Ishikawa (cell line): Measurements from ENCODE around the gene LRRC8D.

Experiments
- CEBPB ChIP-seq: IDR thresholded peaks from 2 replicates; pipeline ENCODE4 v1.6.1; 2012
- CREB1 ChIP-seq: IDR thresholded peaks from 2 replicates; pipeline ENCODE4 v1.6.1; 2012; ENCODE audit warnings: low read depth
- EGR1 ChIP-seq: IDR thresholded peaks from 2 replicates; pipeline ENCODE4 v1.6.1; 2012
- EP300 ChIP-seq: IDR thresholded peaks from 2 replicates; pipeline ENCODE4 v1.6.1; 2012; ENCODE audit warnings: borderline replicate concordance
- FOXM1 ChIP-seq: IDR thresholded peaks from 2 replicates; pipeline ENCODE4 v1.6.1; 2012; ENCODE audit warnings: low read depth, borderline replicate concordance
- NFIC ChIP-seq: IDR thresholded peaks from 2 replicates; pipeline ENCODE4 v1.6.1; 2012
- RAD21 ChIP-seq: IDR thresholded peaks from 2 replicates; pipeline ENCODE4 v1.6.1; 2012; ENCODE audit warnings: low read depth
- REST ChIP-seq: IDR thresholded peaks from 2 replicates; pipeline ENCODE4 v1.6.1; 2012; ENCODE audit warnings: low read depth, mild to moderate bottlenecking
- TAF1 ChIP-seq: IDR thresholded peaks from 2 replicates; pipeline ENCODE4 v1.6.1; 2012; ENCODE audit warnings: low read depth, mild to moderate bottlenecking
- TCF12 ChIP-seq: IDR thresholded peaks from 2 replicates; pipeline ENCODE4 v1.6.1; 2012; ENCODE audit warnings: low read depth
- TEAD4 ChIP-seq: IDR thresholded peaks from 2 replicates; pipeline ENCODE4 v1.6.1; 2012
- USF1 ChIP-seq: IDR thresholded peaks from 2 replicates; pipeline ENCODE4 v1.6.1; 2012
- YY1 ChIP-seq: IDR thresholded peaks from 2 replicates; pipeline ENCODE4 v1.6.1; 2012; ENCODE audit warnings: low read depth
- ZBTB7A ChIP-seq: IDR thresholded peaks from 2 replicates; pipeline ENCODE4 v1.6.1; 2012; ENCODE audit warnings: low read depth
- TF ChIP-seq, protein P1 (sequence below): IDR thresholded peaks from 2 replicates; pipeline ENCODE4 v1.6.1; 2012

LRRC8D gene

DNA sequence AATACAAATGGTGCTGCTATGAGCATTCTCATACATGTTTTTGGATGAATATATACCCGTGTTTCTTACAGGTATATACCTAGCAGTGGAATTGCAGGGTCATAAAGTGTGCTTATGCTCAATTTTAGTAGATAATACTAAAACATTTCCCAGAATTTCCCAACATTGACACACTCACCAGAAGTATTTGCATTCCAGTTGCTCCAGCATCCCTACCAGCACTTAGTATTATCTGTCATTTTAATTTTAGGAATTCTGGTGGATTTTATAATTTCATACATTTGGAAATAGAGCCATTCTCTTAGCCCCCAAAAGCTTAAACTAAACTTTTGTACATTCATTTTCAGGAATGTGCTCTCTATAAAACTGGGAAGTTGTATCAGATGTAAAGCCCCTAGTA, 106.6 kb downstream of the LRRC8D start:
- TF ChIP-seq RAD21, result no peak
- TF ChIP-seq FOXM1, result no peak
- no peak for TF ChIP-seq TAF1
- TF ChIP-seq YY1, result no peak
- TF ChIP-seq EGR1, result no peak
- TF ChIP-seq, protein P1, sequence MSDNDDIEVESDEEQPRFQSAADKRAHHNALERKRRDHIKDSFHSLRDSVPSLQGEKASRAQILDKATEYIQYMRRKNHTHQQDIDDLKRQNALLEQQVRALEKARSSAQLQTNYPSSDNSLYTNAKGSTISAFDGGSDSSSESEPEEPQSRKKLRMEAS, result no peak
- TF ChIP-seq TCF12, result no peak
- TF ChIP-seq EP300, result no peak
- no peak for TF ChIP-seq TEAD4
- TF ChIP-seq ZBTB7A, result no peak
- TF ChIP-seq USF1, result no peak
- TF ChIP-seq CEBPB, result no peak
- TF ChIP-seq CREB1, result no peak
- TF ChIP-seq REST, result no peak
- TF ChIP-seq NFIC, result no peak

- no peak for TF ChIP-seq ZBTB7A
- no peak for TF ChIP-seq EP300
- no peak for TF ChIP-seq CREB1
- TF ChIP-seq REST, result no peak
- no peak for TF ChIP-seq EGR1
These were observed 107.7 kb downstream of the LRRC8D start for GRCh38 chr1:89928506-89928905.

DNA sequence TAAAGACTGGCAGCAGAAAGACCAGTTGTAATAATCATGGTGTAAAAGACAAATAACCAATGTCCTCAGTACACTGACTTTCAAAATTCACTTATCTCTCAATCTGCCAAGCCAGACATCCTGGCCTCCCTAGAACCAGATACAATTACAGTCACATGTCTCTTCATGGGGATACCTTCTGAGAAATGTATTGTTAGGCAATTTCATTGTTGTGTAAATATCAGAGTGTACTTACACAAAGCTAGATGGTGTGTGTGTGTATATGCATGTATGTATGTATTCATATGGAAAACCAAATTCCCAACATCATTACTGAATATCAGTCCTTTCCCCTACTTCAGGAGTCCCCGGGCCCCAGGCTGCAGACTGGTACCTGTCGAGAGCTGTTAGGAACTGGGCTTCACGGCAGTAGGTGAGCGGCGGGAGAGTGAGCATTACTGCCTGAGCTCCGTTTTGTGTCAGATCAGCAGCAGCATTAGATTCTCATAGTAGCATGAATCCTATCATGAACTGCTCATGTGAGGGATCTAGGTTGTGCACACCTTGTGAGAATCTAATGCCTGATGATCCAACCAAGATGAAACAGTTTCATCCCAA, 108.7 kb downstream of the LRRC8D start:
- TF ChIP-seq EGR1 (no peak), CREB1 (no peak), USF1 (no peak), TEAD4 (no peak), ZBTB7A (no peak), CEBPB (no peak), NFIC (no peak), REST (no peak), EP300 (no peak), FOXM1 (no peak)

GRCh38 chr1:89930579-89930978, 109.7 kb downstream of the LRRC8D start:
- TF ChIP-seq CEBPB, result no peak
- TF ChIP-seq YY1, result no peak
- no peak for TF ChIP-seq TCF12
- no peak for TF ChIP-seq REST
- no peak for TF ChIP-seq RAD21
- no peak for TF ChIP-seq TEAD4
- no peak for TF ChIP-seq ZBTB7A
- no peak for TF ChIP-seq FOXM1
- no peak for TF ChIP-seq NFIC
- TF ChIP-seq, protein P1, result no peak
